Measurements from ENCODE around the gene PDHB. TPM values are rescaled to one million over a fixed set of nuclear protein-coding genes. Genes with fewer than 3 reads are reported as not detected.

Gene PDHB
- total RNA-seq, 1 donor from 2014 or later, result 55.9 TPM

- ATAC-seq (no peak), DNase-seq (ENCODE audit: low spot score) (no peak)
- intact Hi-C loops (cut with DNase I), result loop anchor here (10.0 kb wide), 1 partner anchor 87 kb away; no protein-coding TSS in a partner anchor
These were observed 21.5 kb downstream of the PDHB start for GRCh38 chr3:58411851-58412830.

- intact Hi-C loops (cut with DNase I), result loop anchor here (10.0 kb wide), 1 partner anchor 86 kb away; no protein-coding TSS in a partner anchor
- DNase-seq (ENCODE audit: low spot score), result no peak
- ATAC-seq, result no peak
These were observed 22.6 kb downstream of the PDHB start for GRCh38 chr3:58411036-58411435.

GRCh38 chr3:58409663-58410062, 24.0 kb downstream of the PDHB start:
- intact Hi-C loops (cut with DNase I), result loop anchor here (10.0 kb wide), 1 partner anchor 85 kb away; no protein-coding TSS in a partner anchor
- DNase-seq (ENCODE audit: low spot score) (no peak), ATAC-seq (no peak)

- no peak for ATAC-seq
- no peak for DNase-seq (ENCODE audit: low spot score)
- intact Hi-C loops (cut with DNase I), result no loop called here
These were observed 24.7 kb downstream of the PDHB start for GRCh38 chr3:58408906-58409305.

DNA sequence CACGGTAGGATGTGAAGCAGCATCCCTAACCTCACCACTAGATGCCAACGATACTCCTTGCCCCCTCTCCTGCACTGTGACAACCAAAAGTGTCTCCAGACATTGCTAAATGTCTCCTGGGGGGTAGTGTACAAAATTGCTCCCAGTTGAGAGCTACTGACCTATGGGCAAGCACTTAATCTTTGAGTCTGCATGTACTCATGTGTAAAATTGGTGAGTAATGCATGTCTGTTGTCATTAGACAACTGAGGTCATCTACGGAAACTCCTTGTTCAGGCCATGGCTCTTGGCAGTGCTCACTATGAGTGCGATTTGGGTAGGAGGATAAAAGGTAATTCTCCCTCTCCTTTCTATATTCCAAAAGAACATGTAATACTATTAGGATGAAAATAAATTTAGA, 29.2 kb downstream of the PDHB start:
- no peak for DNase-seq (ENCODE audit: low spot score)
- intact Hi-C loops (cut with DNase I), result no loop called here
- ATAC-seq, result no peak

GRCh38 chr3:58403513-58404109, 30.0 kb downstream of the PDHB start:
- no peak for ATAC-seq
- DNase-seq (ENCODE audit: low spot score), result no peak
- intact Hi-C loops (cut with DNase I), result no loop called here

DNA sequence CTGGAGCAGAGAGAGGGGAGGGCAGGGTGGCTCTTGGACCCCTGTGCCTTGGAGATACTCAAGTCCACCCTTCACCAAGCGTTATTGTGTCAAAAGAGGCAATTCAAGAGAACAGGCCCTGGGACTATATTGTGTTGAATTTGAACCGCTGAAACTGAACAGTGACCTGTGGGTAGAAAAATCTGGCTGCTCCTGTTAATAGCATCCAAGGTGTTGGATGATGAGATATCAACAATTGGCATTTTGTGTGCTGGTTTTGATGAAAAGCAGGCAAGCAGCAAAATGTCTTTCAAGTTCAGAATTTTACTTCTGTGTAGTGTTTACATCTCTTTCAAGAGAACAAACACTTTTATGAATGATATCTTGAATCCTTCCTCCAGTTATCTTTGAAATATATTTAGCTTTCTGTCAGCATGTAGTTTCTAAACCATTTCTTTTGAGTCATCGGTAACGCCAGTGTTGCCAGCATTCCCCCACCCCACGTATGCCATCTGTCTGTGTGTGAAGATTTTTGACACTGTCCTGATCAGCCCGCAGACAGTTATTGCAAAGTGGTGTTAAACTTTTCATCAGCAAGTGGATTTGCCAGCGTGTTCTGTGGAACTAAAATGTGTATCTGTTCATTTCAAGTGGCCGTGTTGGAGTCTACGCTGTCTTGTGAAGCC, 34.8 kb downstream of the PDHB start:
- DNase-seq (ENCODE audit: low spot score), result no peak
- ATAC-seq, result no peak
- intact Hi-C loops (cut with DNase I), result no loop called here

GRCh38 chr3:58394339-58394738, 39.3 kb downstream of the PDHB start:
- intact Hi-C loops (cut with DNase I), result no loop called here
- no peak for DNase-seq (ENCODE audit: low spot score)
- ATAC-seq, result no peak

DNA sequence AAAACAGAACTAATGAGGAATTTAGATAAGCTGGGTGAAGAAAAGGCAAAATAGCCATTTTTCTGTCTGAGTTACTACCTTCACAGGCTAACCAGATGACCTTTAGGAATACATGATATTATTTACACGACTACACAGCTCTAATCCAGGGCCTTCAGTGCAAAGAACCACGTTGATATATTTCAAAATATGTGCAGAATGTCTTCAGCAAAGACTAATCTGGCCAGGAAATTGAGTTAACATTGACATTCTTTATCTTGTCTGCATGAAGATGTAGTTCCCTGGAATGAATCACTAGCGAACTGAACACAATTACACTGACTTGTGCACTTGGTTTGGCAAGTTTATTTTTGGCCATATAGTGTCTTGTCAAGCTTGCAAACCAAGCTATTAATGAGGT, 41.5 kb downstream of the PDHB start:
- no peak for ATAC-seq
- intact Hi-C loops (cut with DNase I), result no loop called here
- DNase-seq (ENCODE audit: low spot score), result no peak

DNA sequence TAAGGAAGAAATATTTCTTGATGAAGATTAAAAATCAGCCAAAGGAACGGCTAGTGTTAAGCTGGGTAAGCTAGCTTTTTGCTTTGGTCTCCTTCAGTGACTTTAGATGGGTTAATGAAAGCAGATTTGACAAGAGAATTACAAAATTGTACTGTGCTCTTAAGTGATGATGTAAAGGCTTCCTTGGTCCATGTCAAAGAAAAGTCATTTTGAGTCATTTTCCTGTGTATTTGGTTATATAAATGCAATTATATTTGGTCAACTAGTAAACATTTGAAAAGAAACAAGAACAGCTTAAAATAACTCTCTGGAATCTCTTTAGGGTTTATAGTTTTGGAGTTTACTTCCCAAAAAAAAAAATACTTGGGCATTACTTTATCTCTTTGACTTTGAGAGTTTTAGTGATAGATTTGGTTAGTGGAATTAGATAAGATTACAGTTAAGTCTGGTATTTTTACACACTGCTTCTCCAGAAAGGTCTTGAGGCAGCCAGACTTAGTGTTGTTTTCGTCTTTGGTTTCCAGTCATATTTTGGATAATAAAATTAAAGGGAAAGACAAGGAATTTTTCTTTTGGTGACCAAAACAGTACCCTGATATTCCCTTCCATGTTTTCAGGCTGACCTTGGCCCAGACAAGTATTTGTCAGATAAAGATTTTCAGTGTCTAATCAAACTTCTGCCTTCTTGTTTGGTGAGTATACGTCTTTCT, 42.3 kb downstream of the PDHB start:
- intact Hi-C loops (cut with DNase I), result no loop called here
- DNase-seq (ENCODE audit: low spot score) (no peak), ATAC-seq (no peak)

GRCh38 chr3:58388550-58389091, 45.0 kb downstream of the PDHB start:
- intact Hi-C loops (cut with DNase I), result no loop called here
- DNase-seq (ENCODE audit: low spot score) (no peak), ATAC-seq (peak; percentile 71)

- ATAC-seq, result peak; percentile 16
- intact Hi-C loops (cut with DNase I), result no loop called here
- no peak for DNase-seq (ENCODE audit: low spot score)
These were observed 45.7 kb downstream of the PDHB start for GRCh38 chr3:58387650-58388546.

GRCh38 chr3:58386626-58387365, 46.8 kb downstream of the PDHB start:
- no peak for DNase-seq (ENCODE audit: low spot score)
- intact Hi-C loops (cut with DNase I), result no loop called here
- peak; percentile 6 for ATAC-seq

GRCh38 chr3:58384381-58385090, 49.1 kb downstream of the PDHB start:
- intact Hi-C loops (cut with DNase I), result no loop called here
- DNase-seq (ENCODE audit: low spot score), result no peak
- ATAC-seq, result no peak

- ATAC-seq (peak; percentile 79), DNase-seq (ENCODE audit: low spot score) (no peak)
- intact Hi-C loops (cut with DNase I), result no loop called here
These were observed 49.7 kb downstream of the PDHB start for GRCh38 chr3:58383904-58384303.

DNA sequence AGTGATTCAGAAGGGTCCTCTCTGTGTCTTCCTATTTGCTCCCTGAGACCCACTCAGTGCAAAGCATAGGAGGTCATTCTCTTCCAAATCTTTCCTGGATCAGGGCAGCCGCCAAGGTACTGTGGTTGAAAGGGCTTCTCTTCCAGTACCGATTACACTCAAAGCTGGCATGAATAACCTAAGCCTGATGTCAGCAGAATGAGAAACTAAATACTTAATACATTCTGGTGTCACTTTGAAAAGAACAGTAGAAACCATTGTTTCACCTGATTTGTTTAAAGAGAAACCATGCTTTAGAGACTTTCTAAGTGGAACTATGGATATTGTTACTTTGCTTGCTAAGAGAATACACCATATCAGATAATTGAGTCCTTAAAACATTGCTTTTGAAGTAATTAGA, 50.2 kb downstream of the PDHB start:
- no peak for ATAC-seq
- no peak for DNase-seq (ENCODE audit: low spot score)
- intact Hi-C loops (cut with DNase I), result no loop called here
